Spinal cord (tissue), 10 donors: ENCODE measurements around the gene CENPP. TPM values are rescaled to one million over a fixed set of nuclear protein-coding genes. Genes with fewer than 3 reads are reported as not detected.

ENCODE experiments used
- DNase-seq, 6 donors: peaks; one replicate each; pipeline versions ENCODE4 v3.0.0 to v3.0.0-alpha.2; 2013 to 2015; ENCODE audit warnings: low spot score in 6 of 6, low read depth in 4 of 6
- H3K27ac ChIP-seq: one replicate; pipeline ENCODE4 v1.5.1; 2013; ENCODE audit warnings: low read depth, low read length, control low read depth
- H3K27me3 ChIP-seq: one replicate; pipeline ENCODE4 v1.6.1; 2013; ENCODE audit warnings: low read length; ENCODE audit not compliant: control insufficient read depth, insufficient read depth
- H3K36me3 ChIP-seq: one replicate; pipeline ENCODE4 v1.6.1; 2013; ENCODE audit warnings: low read length; ENCODE audit not compliant: control insufficient read depth, insufficient read depth
- H3K4me1 ChIP-seq: one replicate; pipeline ENCODE4 v1.6.1; 2013; ENCODE audit warnings: low read length; ENCODE audit not compliant: control insufficient read depth, insufficient read depth
- H3K4me3 ChIP-seq: one replicate; pipeline ENCODE4 v1.5.1; 2013; ENCODE audit warnings: low read depth, low read length, control low read depth
- H3K9me3 ChIP-seq: one replicate; pipeline ENCODE4 v1.6.1; 2013; ENCODE audit warnings: low read length; ENCODE audit not compliant: control insufficient read depth, insufficient read depth
- WGBS: methylation state at CpG from one replicate; pipeline ENCODE4 v1.1.5; 2013; ENCODE audit warnings: missing lambda C conversion rate; ENCODE audit not compliant: insufficient coverage; 5-methylcytosine and 5-hydroxymethylcytosine counted together
- polyA plus RNA-seq, 2 donors: library from polyadenylated mRNA; unstranded; fragments of 120-200 nt; gene quantifications; one replicate each; pipeline ENCODE4 v1.2.1, GENCODE V29; 2013; ENCODE audit not compliant: insufficient read length in 2 of 2
- total RNA-seq, 2 donors: library from RNA; depleted of rRNA in 1 of 2; stranded (reverse); fragments of 120-200 nt in 1 of 2; fragments of >200 nt in 1 of 2; gene quantifications; one replicate each; pipeline versions ENCODE4 v1.2.3 to v1.2.4, GENCODE V29; 2013 to 2014
- donor health status: healthy.

Gene CENPP
- total and polyA plus RNA-seq, 4 donors: 5.4 to 15.5 (median 10.2) TPM

DNA sequence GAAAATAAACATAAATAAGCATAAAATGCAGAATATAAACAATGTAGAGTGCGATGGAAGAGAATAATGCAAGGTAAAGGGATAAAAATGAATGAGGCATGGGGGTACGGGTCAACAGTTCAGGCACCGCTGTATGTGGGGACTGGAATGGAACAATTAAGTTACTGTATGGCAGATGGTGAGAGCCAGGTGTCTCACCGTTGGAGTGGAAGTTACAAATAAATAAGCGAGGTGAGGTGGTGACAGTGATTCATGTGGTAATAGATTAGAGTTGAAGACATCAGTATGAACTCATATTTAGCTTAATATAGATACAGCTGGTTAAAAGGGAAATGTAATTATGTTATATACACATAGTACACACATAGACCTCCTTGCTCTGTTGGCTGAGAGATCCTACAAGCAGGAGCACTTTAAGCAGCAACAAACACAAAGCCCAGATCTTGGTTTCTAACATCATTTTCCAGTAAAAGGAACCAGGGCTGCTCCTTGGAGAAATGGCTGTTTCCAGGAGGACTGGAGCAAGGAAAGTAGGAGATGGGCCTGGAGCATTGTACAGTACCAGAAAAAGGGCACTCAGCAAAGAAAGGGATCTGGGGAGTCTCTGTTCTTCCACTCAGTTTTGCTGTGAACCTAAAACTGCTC is 100.9 kb downstream of the CENPP start:
- no peaks in the 10 kb centered on the region for H3K9me3 ChIP-seq
- no peaks in the 10 kb centered on the region for H3K4me1 ChIP-seq
- no peak overlapping the region for H3K4me3 ChIP-seq
- H3K27ac ChIP-seq: peak overlapping the region; percentile 77
- no peak for DNase-seq
- WGBS: 32% methylated on average over 4 of the region's 5 CpGs
- H3K27me3 ChIP-seq: no peaks in the 10 kb centered on the region
- H3K36me3 ChIP-seq: no peaks in the 10 kb centered on the region

- Histone ChIP-seq H3K9me3 (no peaks in the 10 kb centered on the region), H3K36me3 (no peaks in the 10 kb centered on the region), H3K27ac (no peak overlapping the region), H3K27me3 (no peaks in the 10 kb centered on the region), H3K4me1 (no peaks in the 10 kb centered on the region), H3K4me3 (no peak overlapping the region)
- WGBS: no CpG with 5 or more reads among the region's 2 CpGs
- no peak for DNase-seq
These were observed 104.1 kb downstream of the CENPP start for GRCh38 chr9:92429836-92430235.

GRCh38 chr9:92432350-92432749 is 106.6 kb downstream of the CENPP start:
- H3K27ac ChIP-seq: no peak overlapping the region
- peak in 2 of 6 donors; percentile 16 to 27 for DNase-seq
- no peak overlapping the region for H3K4me3 ChIP-seq
- no peaks in the 10 kb centered on the region for H3K36me3 ChIP-seq
- H3K9me3 ChIP-seq: no peaks in the 10 kb centered on the region
- H3K4me1 ChIP-seq: no peaks in the 10 kb centered on the region
- H3K27me3 ChIP-seq: no peaks in the 10 kb centered on the region
- WGBS: no CpG with 5 or more reads among the region's 5 CpGs

- peak overlapping the region; percentile 10 for H3K27ac ChIP-seq
- H3K36me3 ChIP-seq: no peaks in the 10 kb centered on the region
- no peak overlapping the region for H3K4me3 ChIP-seq
- WGBS: no CpG with 5 or more reads among the region's 5 CpGs
- H3K9me3 ChIP-seq: no peaks in the 10 kb centered on the region
- no peaks in the 10 kb centered on the region for H3K27me3 ChIP-seq
- no peak for DNase-seq
- no peaks in the 10 kb centered on the region for H3K4me1 ChIP-seq
These were observed 107.3 kb downstream of the CENPP start for GRCh38 chr9:92432972-92433548.

DNA sequence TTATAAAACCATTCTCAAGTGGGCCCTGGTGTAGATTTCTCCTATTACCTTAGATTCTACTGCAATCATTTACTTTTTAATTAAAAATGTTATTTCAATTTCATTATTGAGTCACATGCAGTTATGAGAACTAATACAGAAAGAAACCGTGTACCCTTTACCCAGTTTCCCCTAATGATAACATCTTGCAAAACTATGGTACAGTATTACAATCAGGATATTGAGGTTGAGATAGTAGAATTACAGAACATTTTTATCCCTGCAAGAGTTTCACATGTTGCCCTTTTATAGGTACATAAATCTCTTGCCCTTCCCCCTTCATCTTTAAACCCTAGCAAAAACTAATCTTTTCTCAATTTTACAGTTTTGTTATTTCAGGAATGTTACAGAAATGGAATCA is 109.5 kb downstream of the CENPP start:
- no CpG with 5 or more reads among the region's 1 CpG for WGBS
- no peaks in the 10 kb centered on the region for H3K27me3 ChIP-seq
- no peak overlapping the region for H3K27ac ChIP-seq
- no peak for DNase-seq
- no peaks in the 10 kb centered on the region for H3K9me3 ChIP-seq
- no peaks in the 10 kb centered on the region for H3K4me1 ChIP-seq
- H3K4me3 ChIP-seq: no peak overlapping the region
- no peaks in the 10 kb centered on the region for H3K36me3 ChIP-seq

- WGBS: no CpG with 5 or more reads among the region's 5 CpGs
- Histone ChIP-seq H3K27me3 (no peaks in the 10 kb centered on the region), H3K4me1 (no peaks in the 10 kb centered on the region), H3K4me3 (no peak overlapping the region), H3K27ac (no peak overlapping the region), H3K36me3 (no peaks in the 10 kb centered on the region), H3K9me3 (no peaks in the 10 kb centered on the region)
- no peak for DNase-seq
These were observed 113.3 kb downstream of the CENPP start for GRCh38 chr9:92438900-92439526.

GRCh38 chr9:92439921-92440750 is 114.4 kb downstream of the CENPP start:
- Histone ChIP-seq H3K36me3 (no peaks in the 10 kb centered on the region), H3K9me3 (no peaks in the 10 kb centered on the region), H3K27ac (no peak overlapping the region), H3K4me3 (no peak overlapping the region), H3K27me3 (no peaks in the 10 kb centered on the region), H3K4me1 (no peaks in the 10 kb centered on the region)
- 86% methylated on average over 1 of the region's 5 CpGs for WGBS
- DNase-seq: no peak

DNA sequence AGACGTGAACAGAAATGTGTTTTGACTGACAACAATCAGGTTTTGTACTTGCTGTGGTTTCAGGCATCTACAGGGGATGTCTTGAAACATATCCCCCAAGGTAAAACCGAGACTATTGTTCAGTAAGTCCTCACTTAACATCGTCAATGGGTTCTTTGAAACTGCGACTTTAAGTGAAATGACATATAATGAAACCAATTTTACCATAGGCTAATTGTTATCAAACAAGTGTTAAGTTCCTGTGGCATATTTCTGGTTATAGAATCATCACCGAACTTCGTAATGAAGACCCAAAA is 114.9 kb downstream of the CENPP start:
- WGBS: no CpG with 5 or more reads among the region's 6 CpGs
- no peaks in the 10 kb centered on the region for H3K9me3 ChIP-seq
- no peaks in the 10 kb centered on the region for H3K27me3 ChIP-seq
- no peaks in the 10 kb centered on the region for H3K4me1 ChIP-seq
- no peak overlapping the region for H3K4me3 ChIP-seq
- DNase-seq: no peak
- no peaks in the 10 kb centered on the region for H3K36me3 ChIP-seq
- no peak overlapping the region for H3K27ac ChIP-seq

DNA sequence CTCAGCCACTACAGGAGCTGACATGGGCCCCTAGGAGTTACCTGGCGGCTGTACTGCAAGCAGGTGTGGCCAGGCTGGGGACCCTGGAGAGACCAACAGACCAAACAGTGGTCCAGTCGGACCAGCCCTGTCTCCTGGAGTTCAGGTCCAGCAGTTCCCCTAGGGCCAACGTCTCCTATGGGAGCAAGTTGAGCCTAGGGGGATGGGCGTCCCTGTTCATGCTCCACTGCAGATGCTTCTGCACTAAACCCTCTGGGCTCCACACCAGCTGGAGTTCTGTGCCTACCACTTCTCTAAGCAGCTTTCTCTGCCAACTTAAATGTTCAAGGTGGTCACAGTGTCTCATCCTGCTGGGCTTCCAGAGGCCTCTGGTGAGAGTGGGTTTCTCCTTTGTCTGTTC is 119.1 kb downstream of the CENPP start:
- WGBS: 84% methylated on average over 4 of the region's 4 CpGs

More for the DNA sequence above, 119.1 kb downstream of the CENPP start:
- Histone ChIP-seq H3K4me3 (no peak overlapping the region), H3K27ac (no peak overlapping the region), H3K36me3 (no peaks in the 10 kb centered on the region), H3K9me3 (no peaks in the 10 kb centered on the region), H3K27me3 (no peaks in the 10 kb centered on the region), H3K4me1 (no peaks in the 10 kb centered on the region)
- DNase-seq: no peak
